ENCODE results near the gene PEX3.
"Not testable (repeated sequence)": the region's sequence is repeated elsewhere in the genome, so short reads cannot be mapped to it uniquely, and the experiment has no call there.

PEX3 gene

DNA sequence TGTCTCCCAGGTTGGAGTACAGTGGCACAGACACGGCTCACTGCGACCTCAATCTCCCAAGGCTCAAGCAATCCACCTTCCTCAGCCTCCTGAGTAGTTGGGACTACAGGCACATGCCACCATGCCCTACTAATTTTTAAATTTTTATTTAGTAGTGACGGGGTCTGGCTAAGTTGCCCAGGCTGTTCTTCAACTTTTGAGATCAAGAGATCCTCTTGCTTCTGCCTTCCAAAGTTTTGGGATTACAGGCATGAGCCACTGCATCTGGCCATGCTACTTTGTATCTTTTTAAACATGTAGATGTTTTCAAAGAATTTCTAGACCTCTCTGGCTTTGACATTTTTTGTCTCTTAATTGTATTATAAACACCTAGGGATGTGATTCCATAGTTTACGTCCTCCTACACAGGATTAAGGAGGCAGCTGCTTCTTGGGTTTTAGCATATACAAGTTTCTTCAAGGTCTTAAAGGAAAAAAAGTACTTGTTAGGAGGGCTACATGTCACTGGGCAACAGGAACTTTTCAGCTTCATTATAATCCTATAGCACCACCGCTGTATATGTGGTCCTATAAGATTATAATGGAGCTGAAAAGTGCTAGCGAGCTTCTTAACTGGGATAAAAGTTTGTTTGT is 1.4 kb upstream of the PEX3 start:
- DNase-seq: no peak

DNA sequence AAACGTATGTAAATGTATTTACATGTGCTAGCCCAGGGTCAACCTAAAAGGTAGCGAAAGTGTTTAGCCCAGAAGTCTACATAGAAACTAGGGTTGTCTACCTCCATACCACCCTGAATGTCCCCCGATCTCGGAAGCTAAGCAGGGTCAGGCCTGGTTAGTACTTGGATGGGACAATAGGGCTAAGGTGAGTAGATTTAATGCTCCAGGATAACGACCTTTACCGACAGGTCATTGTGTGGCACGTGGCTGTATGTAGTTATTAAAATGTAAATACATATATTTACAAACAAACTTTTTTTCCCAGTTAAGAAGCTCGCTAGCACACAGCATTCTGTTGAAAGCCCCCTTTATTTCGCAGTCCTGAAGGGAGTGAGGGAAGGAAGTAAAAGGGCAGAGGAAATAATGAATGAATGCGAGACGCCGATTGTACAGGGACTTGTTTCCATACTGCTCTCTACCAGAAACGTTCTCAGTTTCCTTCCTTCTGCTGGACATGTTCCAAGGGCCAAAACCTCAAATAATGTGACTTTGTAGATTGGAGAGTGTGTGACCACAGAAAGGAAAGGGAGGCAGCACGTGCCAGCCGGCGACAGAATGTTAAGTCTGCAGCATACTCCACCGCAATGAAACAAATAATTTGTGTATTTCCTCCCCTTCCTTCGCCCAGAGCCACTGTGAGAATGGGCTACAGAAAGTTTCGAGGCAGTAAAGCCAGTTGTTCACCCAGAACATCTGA is 722 bp upstream of the PEX3 start:
- DNase-seq: no peak

DNA sequence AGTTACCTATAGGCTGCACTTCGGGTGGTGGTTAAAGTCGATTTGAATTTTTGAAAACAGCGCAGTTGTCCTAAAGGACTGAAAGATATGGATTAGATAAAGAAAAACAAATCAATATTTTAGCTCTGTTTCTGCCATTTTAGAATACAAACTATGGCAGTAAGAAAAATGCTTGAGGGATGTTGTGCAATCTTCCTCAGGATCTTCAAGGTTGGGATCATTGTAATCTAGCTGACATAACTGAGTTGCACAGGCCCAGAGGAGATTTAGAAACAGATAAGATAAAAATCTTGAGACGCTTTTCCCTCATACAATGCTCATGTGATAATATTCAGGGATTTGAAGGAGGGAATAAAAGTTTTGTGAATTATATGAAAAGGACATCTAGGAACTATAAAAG is 926 bp downstream of the PEX3 start:
- DNase-seq: no peak

DNA sequence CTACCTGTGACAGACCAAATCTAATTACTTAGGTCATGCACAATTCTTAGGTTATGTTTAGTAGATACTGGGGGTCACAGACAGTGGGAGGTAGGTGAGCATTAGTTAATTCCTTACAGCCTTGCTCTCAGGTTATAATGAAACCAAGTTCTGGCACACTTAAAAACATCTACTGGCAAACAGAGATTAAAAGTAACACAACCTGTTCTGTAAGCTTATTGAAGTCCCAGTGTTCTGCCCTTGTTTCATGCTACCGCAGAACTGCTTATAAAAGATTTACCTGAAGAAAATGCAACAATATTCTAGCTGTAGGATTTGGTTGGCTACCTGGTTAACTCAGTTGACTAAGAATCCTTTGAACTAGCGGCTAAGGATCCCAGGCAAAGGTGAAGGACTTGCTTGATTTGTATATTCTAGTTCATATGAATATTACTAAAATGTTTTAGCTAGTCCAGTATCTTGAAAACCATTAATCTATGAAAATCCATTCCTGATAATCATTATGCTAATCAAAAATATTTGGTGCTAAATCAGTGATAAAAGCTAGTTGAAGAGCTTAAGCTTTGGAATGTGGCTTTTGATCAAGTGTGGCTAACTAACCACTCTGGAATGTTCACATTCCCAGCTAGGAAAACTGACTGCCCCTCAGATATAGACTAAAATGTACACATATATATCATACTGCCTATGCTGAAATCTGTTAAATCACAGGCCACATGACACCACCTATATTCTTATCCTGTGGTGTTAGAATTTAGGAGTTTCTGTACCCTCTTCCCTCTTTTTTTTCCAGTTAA is 7.2 kb downstream of the PEX3 start:
- no peak for DNase-seq

DNA sequence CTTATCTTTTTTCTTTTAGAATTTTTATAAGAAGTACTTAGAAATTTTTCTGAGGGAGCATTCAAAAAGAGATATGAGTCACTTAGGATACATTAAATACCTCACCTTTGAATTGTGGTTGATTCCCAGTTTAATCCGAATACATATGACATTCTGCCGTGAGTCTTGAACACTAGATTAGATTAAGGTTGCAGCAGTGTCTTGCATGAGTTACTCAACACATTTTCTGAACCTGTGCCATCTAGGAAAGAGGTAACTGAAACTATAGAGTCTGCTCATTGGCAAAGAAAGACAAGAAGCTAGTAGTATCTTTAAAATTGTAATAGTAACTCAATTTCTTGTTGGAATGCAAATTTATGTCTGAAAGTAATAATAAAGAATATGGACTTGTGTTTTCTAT is 14.9 kb downstream of the PEX3 start:
- DNase-seq: no peak

DNA sequence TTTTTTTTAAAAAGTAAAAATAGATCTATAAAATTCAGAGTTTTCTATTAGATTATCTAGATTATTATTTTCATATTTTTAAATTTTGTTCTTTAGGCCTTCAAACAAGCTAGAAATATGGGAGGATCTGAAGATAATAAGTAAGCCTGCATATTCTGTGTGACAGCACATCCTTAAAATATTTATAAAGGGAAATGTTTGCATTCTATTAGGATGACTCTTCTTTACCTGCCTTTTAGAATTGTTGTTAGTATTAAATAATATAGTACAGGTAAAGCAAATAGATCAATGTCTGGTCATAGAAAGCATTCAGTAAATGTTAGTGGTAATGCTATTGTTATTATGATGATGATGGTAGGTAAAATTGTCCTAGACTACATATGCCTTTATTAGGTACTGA is 17.4 kb downstream of the PEX3 start:
- no peak for DNase-seq

DNA sequence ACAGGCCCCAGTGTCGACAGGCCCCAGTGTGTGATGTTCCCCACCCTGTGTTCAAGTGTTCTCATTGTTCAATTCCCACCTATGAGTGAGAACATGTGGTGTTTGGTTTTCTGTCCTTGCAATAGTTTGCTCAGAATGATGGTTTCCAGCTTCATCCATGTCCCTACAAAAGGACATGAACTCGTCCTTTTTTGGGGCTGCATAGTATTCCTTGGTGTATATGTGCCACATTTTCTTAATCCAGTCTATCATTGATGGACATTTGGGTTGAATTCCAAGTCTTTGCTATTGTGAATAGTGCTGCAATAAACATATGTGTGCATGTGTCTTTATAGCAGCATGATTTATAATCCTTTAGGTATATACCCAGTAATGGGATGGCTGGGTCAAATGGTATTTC is 18.2 kb downstream of the PEX3 start:
- not testable (repeated sequence) for DNase-seq

DNA sequence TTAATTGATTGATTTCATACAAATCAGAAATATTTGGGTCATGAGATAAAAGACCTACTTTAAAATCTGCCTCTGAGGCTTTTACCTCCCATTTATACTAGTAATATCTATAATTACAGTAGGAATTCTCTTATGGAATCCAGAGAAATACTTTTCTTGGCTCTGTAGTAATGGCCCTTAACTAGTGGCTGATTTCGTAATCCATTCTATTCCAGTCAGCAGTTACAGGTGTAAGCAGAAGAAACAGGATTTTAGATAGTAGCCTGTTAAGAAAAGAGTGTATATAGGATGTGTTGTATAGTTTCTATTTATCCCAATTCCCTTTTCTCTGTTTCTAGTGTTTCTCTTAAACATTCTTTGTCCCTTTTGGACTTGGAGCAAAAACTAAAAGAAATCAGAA is 21.2 kb downstream of the PEX3 start:
- DNase-seq: no peak

DNA sequence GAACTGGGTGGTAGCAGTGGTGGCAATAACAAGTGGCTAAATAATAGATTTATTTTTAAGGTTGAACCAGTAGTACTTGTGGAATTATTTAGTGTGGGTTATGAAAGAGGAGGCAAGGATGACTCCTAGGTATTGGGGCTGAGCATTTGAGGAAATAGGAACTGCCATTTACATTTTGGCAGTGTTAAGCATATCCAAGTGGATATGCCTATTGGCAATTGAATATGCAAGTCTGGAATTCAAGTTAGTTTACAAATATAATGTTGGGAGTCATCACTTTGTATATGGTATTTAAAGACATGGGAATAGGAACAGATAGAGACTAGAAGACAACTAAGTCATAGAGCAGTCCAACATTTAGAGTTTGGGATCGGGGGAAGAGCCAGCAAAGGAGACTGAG is 25.9 kb downstream of the PEX3 start:
- no peak for DNase-seq

DNA sequence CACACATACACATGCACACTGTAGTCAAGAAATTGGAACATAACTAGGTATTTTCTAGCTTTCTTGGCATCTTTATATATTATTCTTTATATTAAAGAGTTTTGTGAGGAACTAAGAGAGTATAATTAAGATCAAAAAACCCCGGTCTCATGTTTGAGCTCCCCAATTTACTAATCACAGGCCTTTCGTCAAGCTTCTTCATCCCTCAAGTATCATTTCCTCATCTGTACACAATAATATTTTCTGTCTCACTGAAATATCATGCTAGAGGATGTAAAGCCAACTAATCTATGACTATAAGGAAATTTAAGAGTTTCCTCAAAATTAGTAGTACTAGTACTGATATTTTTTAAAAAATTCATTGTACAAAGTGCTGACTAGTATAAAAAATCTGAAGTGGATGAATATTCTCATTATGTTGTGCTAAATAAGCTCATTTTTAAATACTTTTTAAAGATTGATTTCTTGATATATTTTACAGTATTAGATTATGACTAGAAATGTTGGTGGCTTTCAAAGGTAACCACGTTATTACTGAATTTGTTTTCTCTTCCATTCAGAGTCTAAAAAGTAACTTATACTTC is 28.0 kb downstream of the PEX3 start:
- no peak for DNase-seq

DNA sequence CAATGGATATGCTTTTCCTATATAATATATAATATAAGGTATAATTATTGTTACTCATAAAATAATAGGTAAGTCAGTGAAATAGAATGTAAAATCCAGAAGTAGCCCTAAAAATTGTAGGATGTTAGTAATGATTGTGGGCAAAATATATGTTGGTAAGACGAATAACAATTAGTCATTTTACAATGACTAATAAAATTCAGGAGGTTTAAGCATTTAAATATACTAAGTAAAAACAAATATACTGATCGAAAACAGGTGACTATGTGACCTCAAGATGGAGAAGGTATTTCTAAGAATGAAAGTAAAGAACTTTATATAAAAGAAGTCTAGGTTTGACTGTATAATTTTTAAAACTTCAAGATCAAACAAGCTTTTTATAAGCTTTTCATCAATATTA is 32.0 kb downstream of the PEX3 start:
- no peak for DNase-seq

DNA sequence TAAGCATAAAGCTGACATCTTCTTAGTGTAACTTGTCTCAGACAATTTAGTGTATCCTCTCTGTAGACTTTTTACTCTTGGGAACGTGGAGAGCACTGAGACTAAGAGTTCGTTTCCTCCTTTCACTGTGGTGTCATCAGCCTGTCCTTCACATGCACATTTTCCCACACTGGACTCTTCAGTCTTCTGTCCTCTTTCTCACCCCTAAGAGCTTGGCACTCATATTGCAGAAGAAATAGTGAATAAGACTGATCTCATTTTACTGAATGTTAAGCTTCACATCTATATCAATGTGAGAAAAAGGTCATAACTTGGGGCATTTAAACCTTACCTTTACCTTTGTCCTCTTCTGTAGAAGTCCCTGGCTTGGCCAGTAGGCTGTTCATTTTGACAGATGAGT is 35.4 kb downstream of the PEX3 start:
- no peak for DNase-seq

DNA sequence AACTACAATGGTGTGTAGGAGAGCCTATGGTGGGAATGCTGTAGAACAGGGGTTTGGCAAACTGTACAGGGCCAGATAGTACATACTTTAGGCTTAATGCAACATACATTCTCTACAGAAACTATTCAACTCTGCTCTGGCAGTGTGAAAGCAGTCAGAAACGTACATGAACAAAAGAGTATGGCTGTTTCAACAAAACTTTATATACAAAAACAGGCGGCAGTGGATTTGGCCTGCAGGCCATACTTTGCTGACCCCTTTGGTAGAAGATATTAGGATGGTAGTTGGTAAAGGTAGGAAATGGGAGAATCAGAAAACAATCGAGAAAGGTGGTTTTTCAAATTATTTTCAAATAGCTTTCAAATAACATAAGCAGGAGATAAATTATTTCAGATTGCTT is 36.1 kb downstream of the PEX3 start:
- DNase-seq: no peak

DNA sequence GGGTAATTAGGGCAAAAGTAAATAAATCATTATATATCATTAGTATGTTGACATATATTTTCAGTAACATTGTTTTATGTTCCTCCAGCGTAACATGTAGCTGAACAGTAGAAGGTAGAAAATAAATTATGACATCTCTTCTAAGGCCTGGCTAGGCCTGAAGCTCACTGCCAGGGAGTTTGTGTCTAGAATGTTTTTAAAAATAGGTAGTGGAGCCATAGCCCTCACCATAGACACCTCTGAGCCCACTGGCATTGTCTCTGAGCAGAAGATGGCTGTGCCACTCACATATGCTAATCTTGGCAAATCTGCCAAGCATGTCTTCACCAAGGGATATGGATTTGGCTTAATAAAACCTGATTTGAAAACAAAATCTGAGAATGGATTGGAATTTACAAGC is 39.6 kb downstream of the PEX3 start:
- DNase-seq: no peak

DNA sequence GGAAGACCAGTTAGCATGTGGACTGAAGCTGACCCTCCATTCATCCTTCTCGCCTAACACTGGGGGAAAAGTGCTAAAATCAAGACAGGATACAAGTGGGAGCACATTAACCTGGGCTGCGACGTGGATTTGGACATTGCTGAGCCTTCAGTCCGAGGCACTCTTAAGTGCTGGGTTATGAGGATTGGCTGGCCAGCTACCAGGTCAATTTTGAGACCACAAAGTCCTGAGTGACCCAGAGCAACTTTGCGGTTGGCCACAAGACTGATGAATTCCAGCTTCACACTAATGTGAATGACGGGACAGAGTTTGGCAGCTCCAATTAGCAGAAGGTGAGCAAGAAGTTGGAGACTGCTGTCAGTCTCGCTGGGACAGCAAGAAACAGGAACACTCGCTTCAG is 40.2 kb downstream of the PEX3 start:
- no peak for DNase-seq

DNA sequence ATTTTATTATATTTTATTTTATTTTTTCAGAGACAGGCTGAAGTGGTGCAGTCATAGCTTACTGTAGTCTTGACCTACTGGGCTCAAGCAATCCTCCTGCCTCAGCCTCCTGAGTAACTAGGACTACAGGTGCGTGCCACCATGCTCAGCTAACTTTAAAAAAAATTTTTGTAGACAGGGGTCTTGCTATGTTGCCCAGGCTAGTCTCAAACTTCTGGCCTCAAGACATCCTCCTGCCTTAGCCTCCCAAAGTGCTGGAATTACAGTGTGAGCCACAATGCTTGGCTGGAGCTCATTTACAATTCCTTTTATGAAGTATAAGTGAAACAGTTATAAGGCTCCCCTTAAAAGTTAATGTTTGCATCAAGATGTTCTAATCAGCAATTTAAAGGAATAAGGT is 46.4 kb downstream of the PEX3 start:
- no peak for DNase-seq

DNA sequence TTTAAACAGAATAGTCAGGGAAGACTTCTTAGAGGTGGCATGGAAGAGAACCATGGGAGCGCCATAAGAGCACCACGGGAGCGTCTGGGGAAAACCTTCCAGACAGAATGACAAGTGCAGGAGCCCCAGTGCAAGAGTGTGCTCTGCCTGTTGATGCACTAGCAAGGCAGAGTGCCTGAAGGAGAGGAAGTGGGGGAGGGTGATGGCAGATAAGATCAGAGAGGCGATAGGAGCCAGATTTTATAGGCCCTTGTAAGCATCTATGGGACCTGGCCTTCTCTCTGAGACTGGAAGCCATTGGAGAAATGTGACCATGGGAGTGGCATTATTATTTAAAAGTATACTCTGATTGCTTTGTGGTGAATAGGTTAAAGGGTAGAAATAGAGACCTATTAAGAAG is 47.8 kb downstream of the PEX3 start:
- no peak for DNase-seq

DNA sequence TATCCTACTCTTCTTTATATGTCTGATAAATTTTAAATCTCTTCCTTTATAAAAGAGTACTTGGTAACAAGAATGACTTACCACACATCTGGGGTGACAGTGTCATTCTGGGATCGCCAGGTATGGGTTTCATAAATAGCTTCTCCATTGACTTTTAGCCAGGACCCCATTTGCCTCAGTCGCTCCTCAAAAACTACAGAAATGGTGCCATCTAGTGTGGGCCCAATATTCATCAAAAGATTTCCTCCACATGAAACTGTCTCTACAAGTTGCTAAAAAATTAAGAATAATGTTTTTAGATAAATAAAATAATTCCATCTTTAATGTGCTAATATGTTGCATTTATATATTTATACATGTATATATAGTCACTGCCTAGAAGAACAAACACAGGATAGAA is 51.2 kb downstream of the PEX3 start:
- no peak for DNase-seq

DNA sequence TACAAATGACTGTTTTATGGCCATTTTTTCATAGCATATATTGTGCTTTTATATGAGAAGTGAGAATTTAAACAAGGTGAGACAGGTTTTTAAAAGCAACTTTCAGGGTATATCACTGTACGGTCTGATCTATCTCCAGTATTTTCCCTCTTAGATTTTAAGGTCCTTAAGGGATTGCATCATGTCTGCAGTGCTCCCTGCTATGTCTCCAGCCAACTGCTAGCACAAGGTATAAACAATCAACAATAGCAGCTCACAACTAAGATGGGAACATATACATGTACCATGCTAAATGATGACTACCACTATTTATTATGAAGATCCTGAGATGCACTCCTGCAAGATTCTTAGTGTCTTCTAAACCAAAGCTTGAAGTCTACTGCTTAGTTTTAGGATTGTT is 53.8 kb downstream of the PEX3 start:
- DNase-seq: no peak

DNA sequence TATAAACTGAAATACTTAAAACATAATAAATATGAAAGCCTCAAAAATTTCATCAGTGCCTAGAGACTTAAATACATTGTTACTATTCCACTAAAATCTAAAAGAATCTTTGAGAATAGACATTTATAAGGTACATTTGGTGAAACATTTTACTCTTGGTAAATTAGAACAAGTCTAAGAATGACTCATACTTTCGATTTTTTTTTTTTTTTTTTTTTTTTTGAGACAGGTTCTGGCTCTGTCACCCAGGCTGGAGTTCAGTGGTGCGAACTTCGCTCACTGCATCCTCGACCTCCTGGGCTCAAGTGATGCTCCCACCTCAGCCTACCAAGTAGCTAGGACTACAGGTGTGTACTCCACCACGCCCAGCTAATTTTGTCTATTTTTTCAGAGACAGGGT is 54.5 kb downstream of the PEX3 start:
- no peak for DNase-seq

DNA sequence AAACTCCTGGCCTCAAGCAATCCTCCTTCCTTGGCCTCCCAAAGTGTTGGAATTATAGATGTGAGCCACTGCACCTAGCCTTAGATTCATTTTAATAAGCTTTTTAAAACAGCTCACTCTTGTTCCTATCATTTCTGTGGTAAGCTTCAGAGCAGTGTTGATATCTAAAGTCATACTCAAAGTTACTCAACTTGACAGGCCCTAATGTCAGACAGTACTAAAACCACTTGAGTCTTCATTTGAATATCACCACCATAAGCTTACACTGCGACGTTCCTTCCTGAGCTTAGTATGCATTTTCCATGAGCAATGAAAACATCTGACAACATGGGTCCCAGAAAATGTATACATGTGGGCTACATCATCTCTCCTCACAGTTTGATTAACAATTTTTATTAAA is 54.9 kb downstream of the PEX3 start:
- DNase-seq: no peak

DNA sequence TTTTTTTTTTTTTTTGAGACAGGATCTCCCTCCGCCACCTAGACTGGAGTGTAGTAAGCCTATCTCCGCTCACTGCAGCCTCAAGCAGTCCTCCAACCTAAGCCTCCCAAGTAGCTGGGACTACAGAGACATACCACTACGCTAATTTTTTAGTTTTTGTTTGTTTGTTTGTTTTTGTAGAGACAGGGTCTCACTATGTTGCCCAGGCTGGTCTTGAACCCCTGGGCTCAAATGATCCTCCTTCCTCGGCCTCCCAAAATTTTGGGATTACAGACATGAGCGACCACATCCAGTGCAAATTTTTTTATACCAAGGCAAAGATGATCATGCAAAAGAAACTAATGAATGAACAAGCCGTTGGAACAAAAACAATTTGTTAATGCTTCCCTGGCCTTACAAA is 55.6 kb downstream of the PEX3 start:
- DNase-seq: no peak

DNA sequence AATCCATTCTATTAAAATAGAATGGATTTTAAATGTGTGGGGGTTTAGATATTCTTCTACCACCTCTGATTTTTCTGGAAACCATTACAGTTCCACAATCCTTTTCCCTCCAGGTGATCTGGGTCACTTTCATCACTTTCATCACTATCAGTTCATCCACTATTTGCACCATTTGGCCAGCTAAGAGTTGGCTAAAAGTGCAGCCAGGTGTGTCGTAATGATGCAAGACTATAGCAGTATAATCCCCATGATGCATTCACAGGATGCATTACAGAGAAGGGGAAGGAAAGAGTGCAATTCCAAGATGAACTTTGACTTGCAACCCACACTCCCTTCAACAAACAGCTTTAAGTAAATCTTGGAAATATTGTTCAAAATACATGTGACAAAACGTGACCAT is 56.0 kb downstream of the PEX3 start:
- DNase-seq: no peak

Measured in left hindlimb (tissue), 1 donor.